Pulmonary artery endothelial cell (primary cell): Measurements from ENCODE around the gene RAD51B. TPM values are rescaled to one million over a fixed set of nuclear protein-coding genes. Genes with fewer than 3 reads are reported as not detected.
"Not testable (repeated sequence)": the region's sequence is repeated elsewhere in the genome, so short reads cannot be mapped to it uniquely, and the experiment has no call there.

Experiments
- DNase-seq: peaks from one replicate; pipeline ENCODE4 v3.0.0-alpha.2; 2011; ENCODE audit warnings: low read depth, low spot score
- total RNA-seq: library from RNA; depleted of rRNA; stranded (reverse); fragments of >200 nt; gene quantifications from 2 replicates; pipeline ENCODE4 v1.2.3, GENCODE V29; 2014

The RAD51B gene
- total RNA-seq, 1 donor from 2014 or later = 9.8 TPM

DNA sequence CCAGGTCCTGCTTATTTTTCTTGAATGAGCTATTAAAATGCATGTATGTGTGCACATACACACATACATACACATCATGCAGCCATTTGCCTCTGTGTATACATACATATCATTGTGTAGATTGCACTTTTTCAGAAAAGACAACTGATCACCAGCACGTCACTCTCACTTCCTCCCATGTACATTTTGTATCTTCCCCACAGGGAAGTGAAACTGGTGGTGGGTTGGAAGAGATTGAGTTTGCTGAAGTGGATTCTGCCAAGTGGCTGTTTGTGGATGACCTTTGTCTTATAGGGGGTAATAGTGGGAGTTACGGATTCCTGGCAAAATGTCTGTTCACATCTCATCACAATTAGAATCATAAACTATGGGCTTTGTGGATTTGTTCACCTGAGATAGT, 448.6 kb downstream of the RAD51B start:
- DNase-seq = no peak

DNA sequence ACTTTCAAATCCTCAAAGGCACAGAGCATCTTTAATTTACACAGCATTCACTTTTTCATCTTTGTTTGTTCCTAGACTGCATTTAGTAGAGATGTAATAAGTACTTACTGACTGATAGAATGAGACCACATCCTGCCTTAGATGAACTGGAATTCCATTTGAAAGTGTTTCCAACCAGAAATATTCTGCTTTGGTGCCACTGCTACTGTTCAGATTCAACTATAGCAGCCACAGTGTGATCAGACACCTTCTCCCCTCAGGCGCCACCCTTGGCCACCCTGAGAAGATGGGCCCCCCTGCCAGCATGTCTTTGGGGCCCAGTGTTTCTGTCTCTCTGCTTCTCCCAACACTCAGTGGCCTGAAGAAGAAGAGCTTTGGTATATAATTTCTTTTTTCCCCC, 449.1 kb downstream of the RAD51B start:
- no peak for DNase-seq

DNA sequence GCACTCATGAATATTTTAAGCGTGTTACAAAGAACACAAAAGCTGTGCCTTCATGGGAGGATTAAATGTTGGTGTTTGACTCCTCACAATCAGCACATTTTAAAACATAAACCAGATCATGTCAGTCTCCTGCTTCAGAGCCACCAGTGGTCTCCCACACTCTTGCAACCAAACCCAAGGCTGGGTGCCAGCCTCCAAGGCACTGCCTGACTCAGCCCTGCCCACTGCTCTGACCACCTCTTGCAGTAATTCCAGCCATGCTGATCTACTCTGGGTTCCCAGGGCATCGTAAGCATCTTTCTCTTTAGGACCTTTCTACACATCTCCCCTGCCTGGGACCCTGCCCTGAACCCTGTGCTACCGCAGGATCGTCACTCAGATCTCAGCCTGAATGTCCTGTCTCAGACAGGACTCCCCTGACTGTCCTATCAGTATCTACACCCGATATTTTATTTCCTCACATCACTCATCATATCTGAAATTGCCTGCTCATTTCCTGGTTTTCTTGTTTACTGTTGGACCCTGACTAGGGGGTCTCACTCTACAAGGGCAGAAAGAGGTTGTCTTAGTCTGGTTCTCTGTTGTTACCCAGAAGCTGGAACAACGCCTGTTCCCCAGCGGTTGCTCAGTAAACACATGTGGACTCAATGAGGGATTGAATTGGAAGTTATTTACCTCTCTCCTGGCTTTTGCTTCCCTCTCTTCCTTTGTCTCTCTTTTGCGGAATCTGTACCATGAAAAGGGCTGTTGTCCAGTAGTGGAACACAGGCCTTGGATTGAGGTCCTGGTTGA, 449.8 kb downstream of the RAD51B start:
- DNase-seq = no peak

DNA sequence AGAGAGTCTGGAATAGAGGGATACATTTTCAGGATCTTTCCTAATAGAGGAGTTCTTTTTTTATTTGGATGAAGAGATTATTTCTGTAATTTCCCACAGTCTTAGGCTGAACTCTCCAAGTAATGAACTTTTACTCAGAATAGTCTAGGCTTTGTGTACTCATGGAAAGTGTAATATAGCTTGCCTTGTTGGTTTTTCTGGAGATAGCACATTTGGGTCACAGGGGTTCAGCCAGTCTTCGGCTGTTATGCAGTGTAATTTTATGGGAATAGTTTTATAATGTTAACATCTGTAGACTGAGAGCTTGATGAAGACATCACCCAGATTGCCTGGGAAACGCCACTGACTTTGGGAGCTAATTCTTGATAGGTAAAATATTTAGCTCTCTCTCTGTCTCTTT, 450.8 kb downstream of the RAD51B start:
- no peak for DNase-seq

DNA sequence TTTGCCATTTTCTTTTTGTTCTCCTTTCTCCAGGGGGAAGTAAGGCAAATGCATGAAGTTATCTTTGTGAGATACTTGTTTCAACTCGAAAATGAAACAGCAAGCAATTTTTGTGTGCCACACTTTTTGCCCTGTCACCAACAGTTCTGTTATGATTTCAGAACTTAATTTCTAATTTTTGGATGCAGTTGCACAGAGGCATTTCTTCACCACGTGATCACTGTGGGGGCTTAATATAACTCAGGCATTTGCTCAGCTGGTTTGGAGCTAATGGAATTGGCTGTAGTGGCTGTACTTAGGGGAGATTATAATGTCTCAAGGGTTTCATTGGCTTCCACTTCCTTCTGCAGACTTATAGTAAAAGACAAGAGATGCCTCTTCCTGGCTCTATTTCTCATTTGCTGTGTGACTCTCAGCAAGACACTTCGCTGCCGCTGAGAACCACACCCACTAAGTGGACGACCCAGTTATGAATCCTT, 452.4 kb downstream of the RAD51B start:
- DNase-seq = no peak

DNA sequence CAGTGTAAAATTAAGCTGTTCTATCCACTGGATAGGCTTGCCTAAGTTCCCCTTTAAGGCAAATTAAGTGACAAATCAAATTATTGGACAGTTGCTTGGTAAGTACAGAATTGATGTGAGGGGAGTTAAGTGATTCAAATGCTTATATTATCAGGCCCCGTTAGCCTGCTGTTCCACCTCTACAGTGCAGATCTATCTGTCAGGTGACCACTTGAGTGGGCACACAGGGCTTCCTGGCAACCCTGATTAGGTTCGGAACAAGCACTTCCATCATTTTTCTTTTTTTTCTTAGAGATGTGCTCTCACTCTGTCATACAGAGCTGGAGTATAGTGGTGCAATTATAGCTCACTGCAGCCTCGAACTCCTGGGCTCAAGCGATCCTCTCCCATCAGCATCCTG, 453.8 kb downstream of the RAD51B start:
- no peak for DNase-seq

DNA sequence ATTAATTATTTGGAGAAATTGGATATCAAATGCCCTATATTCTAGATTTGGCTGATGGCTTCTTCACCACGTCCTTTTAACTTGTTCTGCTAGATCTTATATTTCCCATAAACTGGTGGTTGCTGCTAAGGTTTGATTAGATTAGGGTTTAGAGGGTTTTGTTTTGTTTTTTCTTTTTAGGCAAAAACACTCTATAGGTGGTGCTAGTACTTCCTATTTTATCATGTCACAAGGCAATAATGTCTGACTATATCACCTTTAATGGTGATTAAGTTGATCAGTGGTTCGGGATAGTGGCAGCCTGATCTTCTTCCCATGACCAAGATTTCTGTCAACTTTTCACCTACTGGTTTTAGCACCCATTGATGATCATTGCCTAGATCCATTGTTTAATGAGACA, 455.1 kb downstream of the RAD51B start:
- DNase-seq = no peak

DNA sequence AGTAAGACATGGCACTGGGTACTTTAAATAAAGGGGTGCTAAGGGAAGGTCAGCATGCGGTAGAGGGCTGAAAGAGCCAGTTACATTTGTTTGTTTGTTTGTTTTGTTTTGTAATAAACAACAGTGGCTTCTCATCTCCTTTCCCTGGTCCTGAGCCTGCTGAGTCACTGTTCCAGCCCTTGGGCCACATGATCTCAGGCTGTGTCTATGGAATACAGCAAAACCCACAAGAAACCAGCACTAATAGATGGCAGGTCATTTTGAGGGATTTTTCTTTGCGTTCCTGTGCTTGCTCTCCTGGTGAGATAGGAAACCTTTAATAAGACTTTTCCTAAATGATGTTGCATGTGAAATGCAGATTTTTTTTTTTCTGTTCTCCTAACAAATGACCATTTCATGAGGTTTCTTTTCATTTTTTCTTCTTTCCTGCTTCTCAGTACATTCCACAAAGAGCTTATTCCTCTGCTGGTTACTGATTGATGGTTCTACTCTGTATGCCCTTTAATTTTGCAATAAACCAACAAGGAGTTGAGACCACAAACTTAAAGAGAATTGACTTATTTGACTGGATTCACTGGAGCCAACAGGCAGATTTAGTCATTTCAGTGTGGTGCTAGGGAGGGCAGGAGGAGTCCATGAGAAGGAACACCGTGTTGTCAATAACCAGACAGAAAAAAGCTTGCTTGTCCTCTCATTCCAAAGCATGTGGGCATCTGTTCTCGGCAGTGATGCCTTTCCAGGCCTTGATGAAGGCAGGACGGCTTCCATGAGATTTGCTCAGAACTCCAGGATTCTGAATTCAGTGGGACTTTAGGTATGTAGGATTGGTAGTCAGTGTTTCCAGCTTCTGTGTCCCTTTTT, 459.2 kb downstream of the RAD51B start:
- DNase-seq = no peak

DNA sequence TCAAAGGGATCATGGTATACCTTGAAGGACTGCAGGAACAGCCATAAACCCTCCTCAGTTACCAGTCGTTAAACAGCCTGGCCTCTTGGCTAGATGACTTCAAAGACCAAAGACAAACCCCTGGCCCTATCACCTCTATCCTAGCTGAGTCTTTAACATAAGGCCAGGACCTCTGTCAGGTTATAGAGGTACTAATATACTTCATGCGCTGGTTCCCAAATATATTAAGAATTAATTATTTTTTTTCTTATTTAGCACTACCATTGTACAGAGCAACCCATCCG, 459.8 kb downstream of the RAD51B start:
- no peak for DNase-seq

DNA sequence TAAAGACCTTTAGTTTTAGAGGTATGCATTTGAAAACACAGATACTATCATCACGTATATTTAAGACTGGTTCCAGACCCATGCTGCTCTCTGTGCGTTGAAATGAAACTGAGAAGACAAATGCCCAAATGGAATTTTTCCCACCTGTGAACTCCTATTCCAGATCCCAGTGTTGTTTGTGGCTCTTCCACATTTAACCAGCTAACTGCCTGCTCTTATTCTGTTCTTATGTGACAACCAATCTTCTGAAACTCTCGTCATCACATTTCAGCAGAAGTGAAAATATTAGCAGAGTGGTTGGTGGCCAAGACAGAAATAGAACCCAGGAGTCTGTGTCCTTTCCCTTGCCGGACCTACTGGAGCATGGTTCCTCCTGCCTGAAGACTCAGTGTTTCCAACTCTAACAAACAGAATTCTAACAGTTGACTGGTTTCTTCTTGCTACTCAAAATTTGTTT, 460.2 kb downstream of the RAD51B start:
- DNase-seq = no peak

DNA sequence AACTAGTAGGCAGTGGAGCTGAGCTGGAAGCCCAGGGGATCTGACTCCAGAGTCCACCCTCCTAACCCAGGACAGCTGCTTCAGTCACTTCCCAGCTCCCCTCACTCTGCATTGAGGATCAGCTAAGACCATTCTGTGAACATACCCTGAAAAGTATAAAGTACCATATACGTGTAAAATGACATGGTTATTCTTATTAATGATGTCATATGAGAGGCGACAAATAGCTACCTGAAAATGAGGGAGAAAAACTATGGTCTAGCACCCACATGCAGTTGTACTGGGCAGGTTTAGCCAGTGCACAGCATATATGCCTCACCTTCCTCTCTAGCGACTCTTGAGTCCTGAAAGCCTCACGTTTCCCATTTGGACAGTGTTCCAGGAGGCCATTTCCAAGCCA, 461.9 kb downstream of the RAD51B start:
- DNase-seq = no peak

DNA sequence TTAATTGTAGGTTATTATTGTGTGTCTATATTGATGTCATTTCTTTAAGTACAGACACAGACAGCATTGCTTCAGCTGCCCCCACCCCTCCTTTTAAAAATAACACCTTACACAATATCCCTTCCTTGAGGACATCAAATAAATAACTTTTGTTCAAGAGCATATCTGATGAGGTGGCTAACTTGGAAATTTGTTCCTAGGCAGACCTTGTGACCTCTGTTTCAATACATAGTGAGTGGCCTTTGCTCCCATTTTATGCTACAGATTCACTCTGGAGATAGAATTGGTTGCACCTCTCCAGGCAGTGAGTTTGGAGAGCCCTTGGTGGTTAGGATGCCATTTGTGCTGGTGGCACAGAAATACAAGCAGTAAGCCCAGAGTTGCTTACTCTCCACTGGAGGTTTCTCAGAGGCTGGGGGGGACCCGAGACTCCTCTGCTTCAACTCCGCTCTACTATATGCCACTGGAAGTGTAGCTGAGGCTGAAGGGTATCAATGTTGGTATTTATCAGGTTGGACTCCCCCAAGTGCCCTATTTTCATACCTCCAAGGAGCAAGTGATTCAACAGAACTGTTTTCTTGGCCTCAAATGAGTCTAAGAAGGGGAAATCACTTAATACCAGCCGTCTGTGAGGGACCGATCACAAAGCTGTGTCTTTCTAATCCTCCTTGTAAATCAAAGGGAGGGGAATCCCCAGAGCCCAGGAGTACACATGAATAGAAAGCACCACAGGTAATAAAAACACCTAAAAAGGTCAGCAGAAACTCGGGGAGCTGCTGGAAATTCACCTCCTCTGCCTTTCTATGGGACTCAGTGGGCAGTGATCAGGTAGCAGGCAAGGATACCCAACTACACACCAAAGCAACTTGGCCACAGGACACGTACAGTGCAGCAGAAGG, 463.1 kb downstream of the RAD51B start:
- no peak for DNase-seq

DNA sequence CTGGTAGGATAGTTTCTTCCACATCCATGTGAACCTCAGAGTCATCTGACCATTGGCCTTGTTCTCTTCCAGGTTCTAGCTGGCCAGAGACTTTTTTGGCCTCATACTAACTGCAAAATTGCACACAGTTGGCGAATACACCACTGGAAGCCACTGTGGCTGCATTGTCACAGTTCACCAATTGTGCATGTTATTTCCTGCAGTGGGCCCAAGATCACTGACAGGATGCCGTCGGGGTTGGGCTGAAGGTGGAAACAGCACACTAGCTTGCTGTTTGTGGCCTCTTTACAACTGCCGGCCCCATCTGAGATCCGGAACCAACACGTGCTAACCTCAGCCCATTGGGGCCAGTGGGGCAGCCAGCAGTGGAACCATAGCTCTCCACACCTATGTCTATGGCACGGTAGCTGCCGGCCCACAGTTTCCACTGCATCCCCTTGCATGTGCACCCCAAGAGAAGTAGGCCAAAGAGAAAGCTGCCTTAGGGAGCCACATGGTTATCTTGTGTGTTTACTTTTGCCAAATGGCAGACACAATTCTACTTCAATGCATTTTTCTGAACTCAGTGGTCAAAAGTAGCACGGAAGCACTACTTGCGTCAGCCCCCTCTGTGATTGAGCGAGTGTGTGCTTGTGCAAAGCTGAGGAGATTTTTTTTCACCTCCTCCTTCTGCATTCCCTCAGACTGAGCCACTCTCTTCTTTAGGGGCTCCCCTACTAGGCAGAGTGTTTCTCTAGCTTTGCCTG, 464.0 kb downstream of the RAD51B start:
- DNase-seq = no peak

DNA sequence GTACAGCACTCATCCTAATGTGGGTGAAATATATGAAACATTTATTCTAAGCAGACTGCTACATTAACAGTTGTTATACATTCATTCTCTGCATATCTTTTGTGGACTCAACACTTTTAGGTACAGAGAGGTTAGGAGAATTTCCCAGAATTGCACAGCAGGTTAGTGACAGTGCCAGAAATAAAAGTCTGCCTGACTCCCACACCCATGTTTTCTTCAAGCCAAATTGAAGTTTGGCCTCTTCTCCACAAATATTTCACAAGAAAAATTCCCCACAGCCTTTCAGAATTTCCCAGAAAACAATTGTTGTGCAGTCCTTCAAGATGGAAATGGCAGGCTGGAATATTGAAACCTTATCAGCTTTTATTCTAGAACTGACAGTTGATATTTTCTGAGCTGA, 464.8 kb downstream of the RAD51B start:
- no peak for DNase-seq

DNA sequence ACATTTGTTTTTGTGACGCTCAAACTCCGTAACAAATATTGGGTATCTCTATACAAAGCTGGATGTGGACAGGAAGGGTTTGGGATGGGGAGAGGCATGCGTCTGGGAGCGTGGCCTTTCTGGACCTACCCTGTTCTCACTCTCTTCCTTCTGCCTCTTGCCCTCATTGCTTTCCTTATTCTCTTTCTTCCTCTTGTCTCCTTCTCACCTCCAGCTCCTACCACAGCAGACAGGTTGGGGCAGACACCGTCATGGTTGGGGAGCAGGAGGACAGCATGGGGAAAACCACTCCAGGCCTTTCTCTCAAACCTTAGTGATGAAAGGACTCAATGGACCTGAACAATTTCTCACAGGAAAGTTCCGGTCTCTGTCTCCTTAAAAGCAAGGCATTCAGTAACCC, 465.3 kb downstream of the RAD51B start:
- no peak for DNase-seq

DNA sequence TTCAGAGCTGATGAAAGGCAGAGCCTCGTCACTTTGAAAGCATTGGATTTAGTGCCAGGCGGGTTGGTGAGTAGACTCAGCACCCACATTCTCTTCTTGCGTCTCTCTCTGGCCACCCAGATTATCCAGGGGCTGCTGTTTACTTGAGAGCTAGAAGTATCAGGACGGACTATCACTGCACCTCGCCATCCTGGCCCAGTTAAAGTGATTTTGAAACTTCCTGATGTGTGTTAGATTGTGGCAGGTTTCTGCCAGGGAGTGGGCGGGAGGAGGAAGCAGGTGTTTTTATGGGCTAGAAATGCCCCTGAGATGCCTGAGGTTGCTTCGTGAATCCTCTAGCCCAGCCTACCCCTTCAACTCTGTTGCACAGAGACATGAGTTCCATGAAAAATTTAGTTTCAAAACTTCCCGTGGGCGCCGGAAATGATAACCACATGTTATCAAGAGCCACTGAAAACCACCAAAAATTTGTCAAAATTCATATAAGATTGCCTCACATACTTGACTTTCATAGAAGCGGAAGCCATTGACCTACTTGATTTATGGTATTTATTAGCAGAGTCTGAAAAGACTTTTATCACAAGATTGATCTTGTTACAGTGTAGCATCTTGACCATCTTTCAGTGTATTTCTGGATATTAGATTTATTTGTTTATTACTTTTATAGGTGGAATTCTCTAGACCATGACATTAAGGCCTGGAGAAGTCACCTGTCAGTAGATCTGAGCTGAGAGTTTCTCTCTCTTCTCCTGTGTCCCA, 466.0 kb downstream of the RAD51B start:
- no peak for DNase-seq

DNA sequence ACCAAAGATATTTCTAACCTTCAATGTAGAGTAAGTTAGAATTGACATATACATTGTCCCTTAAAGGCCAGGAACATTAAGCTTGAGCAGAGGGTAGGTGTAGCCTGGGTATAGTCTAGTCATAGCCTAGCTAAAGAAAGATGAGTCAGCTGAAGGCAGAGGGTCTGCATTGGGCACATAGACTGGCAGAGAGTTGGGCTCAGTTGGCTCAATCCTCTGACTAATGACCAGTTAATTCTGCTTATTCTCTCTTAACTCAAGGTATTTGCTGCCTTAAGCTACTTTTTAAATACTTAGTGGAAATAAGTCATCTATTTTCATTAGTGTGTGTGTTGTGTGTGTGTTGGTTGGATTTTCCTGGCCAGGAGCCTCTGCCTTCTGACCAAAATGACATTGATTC, 467.1 kb downstream of the RAD51B start:
- no peak for DNase-seq

DNA sequence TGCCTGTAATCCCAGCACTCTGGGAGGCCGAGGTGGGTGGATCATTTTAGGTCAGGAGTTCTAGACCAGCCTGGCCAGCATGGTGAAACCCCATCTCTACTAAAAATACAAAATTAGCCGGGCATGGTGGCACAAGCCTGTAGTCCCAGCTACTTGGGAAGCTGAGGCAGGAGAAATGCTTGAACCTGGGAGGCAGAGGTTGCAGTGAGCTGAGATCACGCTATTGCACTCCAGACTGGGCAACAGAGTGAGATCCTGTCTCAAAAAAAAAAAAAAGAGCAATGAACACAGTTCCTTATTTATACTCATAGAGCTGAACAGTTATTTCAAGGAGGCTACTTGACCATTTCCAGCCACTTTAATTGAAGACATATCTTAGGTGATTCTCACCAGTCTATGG, 469.9 kb downstream of the RAD51B start:
- DNase-seq = not testable (repeated sequence)

DNA sequence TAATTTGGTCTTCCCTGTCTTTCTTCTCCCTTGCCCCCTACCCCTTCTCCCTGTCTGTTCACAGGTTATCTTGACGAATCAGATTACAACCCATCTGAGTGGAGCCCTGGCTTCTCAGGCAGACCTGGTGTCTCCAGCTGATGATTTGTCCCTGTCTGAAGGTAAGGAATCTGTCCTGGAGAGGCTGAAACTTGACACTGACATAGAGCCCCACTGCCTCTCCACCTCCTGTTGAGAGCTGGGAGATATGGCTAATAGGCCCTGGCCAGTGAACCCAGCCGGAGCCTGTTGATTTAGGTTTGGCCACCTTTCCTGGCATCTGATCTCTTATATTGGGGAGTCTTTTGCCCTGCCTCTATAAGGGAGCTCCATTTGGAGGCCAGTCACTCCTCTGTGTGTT, 472.2 kb downstream of the RAD51B start:
- no peak for DNase-seq
